ENCODE data around the gene SNX10.

The SNX10 gene

DNA sequence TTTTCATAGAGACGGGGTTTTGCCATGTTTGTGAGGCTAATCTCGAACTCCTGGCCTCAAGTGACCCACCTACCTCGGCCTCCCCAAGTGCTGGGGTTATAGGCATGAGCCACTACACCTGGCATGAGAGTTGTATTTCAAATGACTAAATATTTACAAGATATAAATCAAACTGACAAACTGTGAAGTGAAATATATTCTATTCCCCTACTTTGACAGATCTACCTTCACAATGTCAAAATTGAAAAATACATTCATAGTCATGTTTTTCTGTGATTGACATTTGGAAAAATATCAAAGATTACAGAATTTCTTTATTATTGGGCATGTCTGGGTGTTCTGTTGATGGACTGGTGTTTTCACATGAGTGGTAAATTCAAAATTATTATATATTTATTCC is 16.4 kb upstream of the SNX10 start:
- peaks cover 9% of the 10 kb centered on the region; the same call in 1 of the 2 replicates for H3F3A ChIP-seq (ENCODE audit: insufficient read depth, low read length)
- no peak for TF ChIP-seq EZH2 (IDR thresholded peaks at IDR 0.05; ENCODE audit: borderline replicate concordance, low read length)
- TF ChIP-seq, protein P1, sequence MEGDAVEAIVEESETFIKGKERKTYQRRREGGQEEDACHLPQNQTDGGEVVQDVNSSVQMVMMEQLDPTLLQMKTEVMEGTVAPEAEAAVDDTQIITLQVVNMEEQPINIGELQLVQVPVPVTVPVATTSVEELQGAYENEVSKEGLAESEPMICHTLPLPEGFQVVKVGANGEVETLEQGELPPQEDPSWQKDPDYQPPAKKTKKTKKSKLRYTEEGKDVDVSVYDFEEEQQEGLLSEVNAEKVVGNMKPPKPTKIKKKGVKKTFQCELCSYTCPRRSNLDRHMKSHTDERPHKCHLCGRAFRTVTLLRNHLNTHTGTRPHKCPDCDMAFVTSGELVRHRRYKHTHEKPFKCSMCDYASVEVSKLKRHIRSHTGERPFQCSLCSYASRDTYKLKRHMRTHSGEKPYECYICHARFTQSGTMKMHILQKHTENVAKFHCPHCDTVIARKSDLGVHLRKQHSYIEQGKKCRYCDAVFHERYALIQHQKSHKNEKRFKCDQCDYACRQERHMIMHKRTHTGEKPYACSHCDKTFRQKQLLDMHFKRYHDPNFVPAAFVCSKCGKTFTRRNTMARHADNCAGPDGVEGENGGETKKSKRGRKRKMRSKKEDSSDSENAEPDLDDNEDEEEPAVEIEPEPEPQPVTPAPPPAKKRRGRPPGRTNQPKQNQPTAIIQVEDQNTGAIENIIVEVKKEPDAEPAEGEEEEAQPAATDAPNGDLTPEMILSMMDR (IDR thresholded peaks at IDR 0.05; ENCODE audit: low read length), result no peak
- H2AFZ ChIP-seq (ENCODE audit: low read length), result no peak overlapping the region
- H3K27me3 ChIP-seq (ENCODE audit: insufficient read depth, low read length), result no peaks in the 10 kb centered on the region
- H3K9ac ChIP-seq (ENCODE audit: low read length), result no peak overlapping the region
- peaks cover 10% of the 10 kb centered on the region for H3K4me1 ChIP-seq (ENCODE audit: insufficient read depth, low read length, severe bottlenecking)
- no peaks in the 10 kb centered on the region for H3K9me2 ChIP-seq (ENCODE audit: low read depth, low read length)
- H3K9me3 ChIP-seq (ENCODE audit: low read length), result no peaks in the 10 kb centered on the region
- H3K4me2 ChIP-seq (ENCODE audit: low read length), result no peak overlapping the region
- H3K27ac ChIP-seq (ENCODE audit: low read depth, low read length, poor library complexity, severe bottlenecking), result no peak overlapping the region
- H3K4me3 ChIP-seq (ENCODE audit: low read depth, low read length, poor library complexity, severe bottlenecking), result no peak overlapping the region
- H3K79me2 ChIP-seq (ENCODE audit: insufficient read depth, low read length), result no peaks in the 10 kb centered on the region
- H3K36me3 ChIP-seq (ENCODE audit: insufficient read depth, low read length), result no peaks in the 10 kb centered on the region
- no peaks in the 10 kb centered on the region for H4K20me1 ChIP-seq (ENCODE audit: insufficient read depth, low read length)

DNA sequence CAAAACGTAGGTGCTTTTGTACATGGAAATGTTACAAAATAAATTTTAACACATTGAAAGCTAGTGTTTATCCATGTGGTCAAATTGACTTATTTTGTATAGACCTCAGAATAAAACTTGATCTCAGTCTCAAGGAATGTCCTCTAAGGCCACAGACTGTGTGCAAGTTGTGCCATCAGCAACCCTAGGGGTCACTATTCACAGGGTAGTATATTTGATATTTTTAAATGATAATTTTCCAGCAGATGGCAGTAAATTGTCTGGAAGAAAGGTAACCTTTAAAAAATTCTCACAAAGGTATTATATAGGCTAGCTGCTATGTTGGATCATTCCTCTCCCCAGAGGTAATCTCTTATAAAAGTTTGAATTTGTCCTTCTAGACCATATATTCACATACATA is 12.9 kb upstream of the SNX10 start:
- Histone ChIP-seq H3K27me3 (ENCODE audit: insufficient read depth, low read length) (no peaks in the 10 kb centered on the region), H3K9ac (ENCODE audit: low read length) (no peak overlapping the region), H3K36me3 (ENCODE audit: insufficient read depth, low read length) (no peaks in the 10 kb centered on the region), H3K4me3 (ENCODE audit: low read depth, low read length, poor library complexity, severe bottlenecking) (no peak overlapping the region), H3K9me2 (ENCODE audit: low read depth, low read length) (no peaks in the 10 kb centered on the region), H3K27ac (ENCODE audit: low read depth, low read length, poor library complexity, severe bottlenecking) (no peak overlapping the region), H2AFZ (ENCODE audit: low read length) (peak overlapping the region; percentile 77; the same call in 1 of the 2 replicates), H3K4me2 (ENCODE audit: low read length) (no peak overlapping the region), H3K4me1 (ENCODE audit: insufficient read depth, low read length, severe bottlenecking) (peaks cover 14% of the 10 kb centered on the region), H3K9me3 (ENCODE audit: low read length) (no peaks in the 10 kb centered on the region), H3F3A (ENCODE audit: insufficient read depth, low read length) (peaks cover 9% of the 10 kb centered on the region; the same call in 1 of the 2 replicates), H3K79me2 (ENCODE audit: insufficient read depth, low read length) (no peaks in the 10 kb centered on the region), H4K20me1 (ENCODE audit: insufficient read depth, low read length) (no peaks in the 10 kb centered on the region)
- TF ChIP-seq, protein P1 (IDR thresholded peaks at IDR 0.05; ENCODE audit: low read length), result peak; percentile 93
- no peak for TF ChIP-seq EZH2 (IDR thresholded peaks at IDR 0.05; ENCODE audit: borderline replicate concordance, low read length)

DNA sequence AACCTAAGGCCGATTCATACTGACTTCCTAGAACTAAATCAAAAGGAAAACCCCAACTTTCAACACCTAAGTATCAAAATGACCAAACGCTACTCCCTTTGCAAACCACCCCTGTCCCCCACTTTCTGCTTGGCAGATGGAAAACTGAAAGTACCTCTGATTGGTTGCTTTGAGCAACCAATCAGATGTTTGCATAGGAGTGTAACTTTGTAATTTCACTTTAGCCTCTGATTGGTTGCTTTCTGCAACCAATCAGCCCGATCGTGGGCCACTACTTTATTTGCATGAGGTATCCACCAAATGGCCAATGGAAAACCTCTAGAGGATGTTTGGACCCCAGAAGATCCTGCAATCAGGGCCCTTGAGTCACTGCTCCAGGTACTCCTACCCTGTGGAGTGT is 12.3 kb upstream of the SNX10 start:
- Histone ChIP-seq H3K9me3 (ENCODE audit: low read length) (no peaks in the 10 kb centered on the region), H3K4me2 (ENCODE audit: low read length) (no peak overlapping the region), H3K27me3 (ENCODE audit: insufficient read depth, low read length) (no peaks in the 10 kb centered on the region), H3K79me2 (ENCODE audit: insufficient read depth, low read length) (no peaks in the 10 kb centered on the region), H3K4me3 (ENCODE audit: low read depth, low read length, poor library complexity, severe bottlenecking) (no peak overlapping the region), H4K20me1 (ENCODE audit: insufficient read depth, low read length) (no peaks in the 10 kb centered on the region), H2AFZ (ENCODE audit: low read length) (peak overlapping the region; percentile 15; the same call in 1 of the 2 replicates), H3K4me1 (ENCODE audit: insufficient read depth, low read length, severe bottlenecking) (peaks cover 14% of the 10 kb centered on the region), H3K9ac (ENCODE audit: low read length) (no peak overlapping the region), H3K36me3 (ENCODE audit: insufficient read depth, low read length) (no peaks in the 10 kb centered on the region), H3F3A (ENCODE audit: insufficient read depth, low read length) (peaks cover 9% of the 10 kb centered on the region; the same call in 1 of the 2 replicates), H3K9me2 (ENCODE audit: low read depth, low read length) (no peaks in the 10 kb centered on the region), H3K27ac (ENCODE audit: low read depth, low read length, poor library complexity, severe bottlenecking) (peak overlapping the region; percentile 52)
- TF ChIP-seq EZH2 (IDR thresholded peaks at IDR 0.05; ENCODE audit: borderline replicate concordance, low read length), result no peak
- TF ChIP-seq, protein P1 (IDR thresholded peaks at IDR 0.05; ENCODE audit: low read length), result no peak

All from OCI-LY1 (cell line).